Dermis blood vessel endothelial cell (primary cell): ENCODE results near the gene CCDC34. TPM values are rescaled to one million over a fixed set of nuclear protein-coding genes. Genes with fewer than 3 reads are reported as not detected.
A peak's percentile ranks its signal among the peaks of the same experiment; 100 is the strongest.

Experiments
- DNase-seq: peaks from one replicate; pipeline ENCODE4 v3.0.0; 2010
- total RNA-seq: library from RNA; depleted of rRNA; stranded (reverse); fragments of >200 nt; gene quantifications from 2 replicates; pipeline ENCODE4 v1.2.3, GENCODE V29; 2014

Gene CCDC34
- total RNA-seq, 1 donor from 2014 or later: 4.1 TPM

DNA sequence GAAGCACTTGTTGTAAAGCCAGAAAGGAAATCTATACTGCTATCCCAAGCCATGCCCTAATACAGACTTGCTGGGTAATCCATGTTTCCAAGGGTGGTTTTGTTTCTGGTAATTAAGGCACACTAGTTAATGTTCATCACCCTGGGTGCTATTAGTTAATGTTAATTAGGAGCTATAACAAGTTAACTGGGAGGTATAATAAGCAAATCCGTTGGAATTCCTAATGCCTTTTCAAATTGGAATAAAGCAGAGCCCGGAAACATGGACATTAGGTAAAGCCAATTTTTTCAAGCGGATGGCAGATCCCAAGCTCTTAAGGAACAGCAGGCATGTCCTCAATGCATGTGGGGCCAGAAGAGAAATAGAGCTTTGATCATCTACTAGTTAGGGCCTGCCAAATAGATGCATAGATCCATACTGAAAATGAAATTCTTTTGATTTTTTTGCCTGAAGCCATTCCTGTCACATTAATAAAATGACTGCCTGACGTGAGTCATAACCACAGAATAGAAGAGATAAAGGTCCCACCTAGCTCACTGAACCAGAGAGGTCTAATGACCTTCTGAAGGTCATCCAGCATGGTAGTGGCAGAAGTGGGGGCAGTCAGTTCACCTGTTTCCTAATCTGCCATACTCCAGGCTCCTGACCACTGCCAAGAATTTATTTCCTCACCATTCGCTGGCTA lies 28.5 kb upstream of the CCDC34 start:
- DNase-seq: no peak

DNA sequence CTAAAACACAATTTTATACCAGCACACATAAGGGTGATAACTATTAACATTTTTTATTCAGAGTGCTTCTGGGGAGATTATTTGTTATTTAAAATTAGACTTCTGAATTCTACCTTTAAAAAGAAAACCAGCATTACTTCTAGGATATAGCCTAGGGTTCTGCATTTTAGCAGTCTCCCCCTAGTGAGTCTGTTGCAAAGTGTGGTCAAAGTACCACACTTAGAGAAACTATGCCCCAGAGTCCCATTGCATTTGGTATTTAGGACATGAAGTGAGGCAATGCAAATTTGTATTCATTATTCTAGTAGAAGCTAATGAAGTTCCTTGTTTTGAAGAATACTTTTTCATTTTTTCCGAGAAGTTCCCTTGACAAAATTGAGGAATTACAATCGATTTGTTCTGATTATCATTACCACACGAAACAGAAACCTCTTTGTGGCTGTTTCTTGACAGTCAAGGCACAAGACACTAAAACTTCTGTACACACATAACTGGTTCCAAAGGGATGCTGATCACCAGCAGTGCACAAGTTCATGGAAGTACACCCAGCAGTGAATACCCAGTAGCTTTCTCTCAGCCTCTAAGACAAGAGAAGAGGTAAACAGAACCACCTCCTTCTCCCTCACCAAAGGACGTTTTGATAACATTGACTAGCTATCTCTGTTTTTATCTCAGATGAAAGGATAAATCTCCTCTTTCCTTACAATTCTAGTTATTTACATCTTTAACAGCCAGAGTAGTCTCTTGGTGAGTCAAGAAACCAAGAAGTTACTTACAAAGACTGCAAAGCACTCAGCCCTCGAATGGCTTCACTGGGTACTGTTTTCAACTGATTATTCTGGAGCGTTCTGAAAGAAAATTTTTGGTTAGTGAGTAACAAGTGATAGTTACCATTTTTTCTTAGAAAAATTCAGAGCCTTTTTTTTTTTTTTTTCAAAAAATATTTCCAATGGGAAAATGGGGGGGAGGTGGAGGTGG lies 27.6 kb upstream of the CCDC34 start:
- no peak for DNase-seq

GRCh38 chr11:27388869-27389268 lies 25.9 kb upstream of the CCDC34 start:
- DNase-seq: no peak

- DNase-seq: no peak
Observed at GRCh38 chr11:27388001-27388400, 25.0 kb upstream of the CCDC34 start.

DNA sequence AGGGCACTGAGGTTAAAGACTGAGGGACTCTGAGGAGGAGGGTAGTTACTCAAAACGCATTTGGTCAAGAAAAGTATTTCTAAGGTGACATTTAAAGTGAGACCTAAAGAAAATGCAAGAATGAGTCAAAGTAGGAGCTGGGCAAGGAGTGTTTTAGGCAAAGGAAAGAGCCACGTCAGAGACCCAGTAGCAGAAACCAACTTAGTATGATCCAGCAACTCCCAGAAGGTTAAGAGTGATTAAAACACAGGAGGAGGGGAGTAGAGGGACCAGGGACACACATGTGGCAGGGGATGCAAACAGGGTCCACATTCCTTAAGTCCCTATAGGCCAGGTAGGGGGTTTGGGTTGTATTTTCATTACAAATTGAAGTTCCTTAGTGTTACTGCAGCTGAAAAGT lies 24.3 kb upstream of the CCDC34 start:
- no peak for DNase-seq

DNA sequence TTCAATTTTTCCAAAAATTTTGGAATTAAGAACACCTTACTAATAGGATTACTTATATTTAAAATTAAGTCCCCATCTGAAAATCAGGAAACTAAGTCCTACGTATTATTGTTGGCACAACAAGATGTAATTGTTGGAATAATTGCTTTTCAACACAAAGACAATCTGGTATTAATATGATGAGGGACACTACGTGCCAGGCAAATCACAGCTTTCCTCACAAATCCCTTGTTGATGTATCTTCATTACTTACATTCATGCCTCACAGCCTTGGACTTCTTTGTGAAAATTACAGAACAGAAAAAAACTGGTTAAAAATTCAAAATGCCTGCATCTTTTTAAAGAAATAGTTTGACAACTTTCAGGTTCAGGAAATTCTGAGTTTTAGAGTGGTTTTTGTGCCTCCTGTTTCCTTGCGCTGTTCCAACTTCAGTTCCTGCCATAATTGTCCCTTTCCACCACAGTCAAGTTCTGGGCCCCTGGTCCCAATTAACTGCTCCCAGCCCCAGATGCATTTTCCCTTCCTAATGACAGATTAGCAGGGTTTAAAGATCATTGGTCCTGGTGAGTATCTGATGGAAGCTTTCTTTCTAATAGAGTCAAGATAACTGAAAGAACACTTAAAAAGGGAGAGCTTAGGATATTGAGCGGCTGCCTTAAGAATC lies 23.3 kb upstream of the CCDC34 start:
- DNase-seq: peak; percentile 43

DNA sequence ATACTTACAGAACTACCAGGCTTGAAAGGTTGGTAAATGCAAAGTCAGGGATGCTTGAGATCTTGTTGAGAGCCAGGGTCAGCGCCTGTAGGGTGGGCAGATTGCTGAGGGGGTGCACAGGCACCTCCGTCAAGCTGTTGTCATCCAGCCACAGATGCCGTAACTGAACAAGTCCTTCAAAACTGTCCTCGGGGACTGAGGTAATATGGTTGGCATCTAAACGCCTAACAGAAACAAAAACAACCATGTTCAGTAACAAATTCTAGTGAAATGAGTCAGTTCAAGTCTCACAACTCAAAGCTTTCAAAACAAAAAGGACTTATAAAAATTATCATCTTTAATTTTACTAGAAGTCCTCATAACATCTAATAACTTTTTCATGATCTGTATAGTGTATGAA lies 22.2 kb upstream of the CCDC34 start:
- DNase-seq: peak; percentile 79

DNA sequence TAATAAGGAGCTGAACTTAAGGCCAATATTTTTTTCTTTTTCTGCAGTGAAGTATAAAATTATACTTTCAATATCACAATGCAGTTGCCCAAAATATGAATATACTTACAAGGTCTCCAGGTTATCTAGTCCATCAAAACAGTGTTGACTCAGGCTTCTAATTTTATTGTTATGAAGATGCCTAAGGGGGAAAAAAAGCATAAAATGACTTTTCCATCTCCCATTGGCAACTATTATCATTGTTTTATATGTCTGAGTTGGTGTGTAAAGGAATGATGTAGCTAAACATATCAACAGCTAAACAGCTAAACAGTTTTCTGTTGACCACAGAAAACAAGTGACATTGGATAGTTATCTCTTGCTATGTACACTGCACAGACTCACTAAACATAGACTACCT lies 21.2 kb upstream of the CCDC34 start:
- no peak for DNase-seq

- peak; percentile 31 for DNase-seq
Observed at GRCh38 chr11:27383645-27384044, 20.6 kb upstream of the CCDC34 start.

DNA sequence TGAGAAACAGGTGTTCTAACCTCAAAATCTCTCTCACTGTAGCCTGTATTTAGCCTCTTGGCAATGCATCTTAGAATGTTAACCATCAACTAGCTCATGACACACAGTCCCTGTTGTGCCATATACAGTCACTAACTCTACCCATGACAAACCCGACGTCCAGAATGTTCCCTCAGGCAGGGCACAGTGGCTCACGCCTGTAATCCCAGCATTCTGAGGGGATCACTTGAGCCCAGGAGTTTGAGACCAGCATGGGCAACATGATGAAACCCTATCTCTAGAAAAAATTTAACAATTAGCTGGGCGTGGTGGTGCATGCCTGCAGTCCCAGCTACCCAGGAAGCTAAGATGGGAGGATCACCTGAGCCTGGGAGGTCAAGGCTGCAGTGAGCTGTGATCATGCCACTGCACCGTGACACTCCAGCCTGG lies 18.2 kb upstream of the CCDC34 start:
- DNase-seq: no peak

DNA sequence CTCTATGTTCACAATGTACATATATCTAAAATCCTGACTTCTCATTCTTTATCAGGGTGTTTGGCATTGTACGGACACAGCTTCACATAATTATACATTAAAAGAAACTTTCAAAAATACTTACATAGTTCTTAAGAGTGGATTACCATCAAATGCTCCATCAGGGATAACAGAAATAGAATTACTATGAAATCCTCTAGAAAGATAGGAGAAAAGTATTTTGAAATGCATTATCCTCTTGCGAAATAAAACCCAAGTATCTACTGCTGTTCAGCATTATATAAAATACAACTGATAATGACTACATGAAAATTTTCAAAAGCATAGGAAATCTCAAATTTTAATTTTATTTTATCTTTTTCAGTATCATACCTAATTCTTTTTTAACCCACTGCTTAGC lies 17.8 kb upstream of the CCDC34 start:
- no peak for DNase-seq

DNA sequence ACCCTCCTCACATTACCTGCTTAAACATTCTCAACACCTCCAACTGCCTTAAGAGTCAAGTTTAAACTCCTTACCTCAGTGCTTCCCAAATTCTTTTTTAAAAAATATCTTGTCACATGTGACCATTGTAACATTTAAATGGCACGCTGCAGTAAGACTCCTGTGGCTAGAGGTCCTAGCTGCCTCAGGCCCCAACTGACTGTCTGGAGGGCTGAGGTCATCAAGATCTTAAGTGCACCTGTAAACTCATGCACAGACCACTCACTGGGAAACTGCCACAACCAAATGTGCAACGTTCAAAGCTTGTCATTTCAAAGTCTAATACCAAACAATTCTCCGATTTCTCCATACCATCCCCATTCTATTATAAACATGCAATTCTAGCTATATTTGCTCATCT lies 16.4 kb upstream of the CCDC34 start:
- DNase-seq: no peak

DNA sequence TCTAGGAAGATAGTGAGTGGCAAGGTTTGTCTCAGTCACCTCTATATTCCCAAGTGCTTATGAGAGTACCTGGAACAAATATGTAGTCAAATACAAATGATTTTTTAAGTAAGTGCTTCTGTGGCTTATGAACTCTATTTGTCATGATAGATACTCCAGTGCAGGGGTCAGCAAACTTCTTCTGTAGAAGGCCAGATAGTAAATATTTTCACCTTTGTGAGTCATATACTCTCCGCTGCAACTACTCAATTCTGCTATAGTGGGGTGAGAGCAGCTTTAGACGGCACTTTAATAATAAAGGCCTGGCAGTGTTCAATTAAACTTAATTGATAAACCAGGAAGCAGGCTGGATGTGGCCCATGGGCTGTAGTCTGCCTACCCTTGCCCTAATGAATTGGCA lies 12.4 kb upstream of the CCDC34 start:
- no peak for DNase-seq

DNA sequence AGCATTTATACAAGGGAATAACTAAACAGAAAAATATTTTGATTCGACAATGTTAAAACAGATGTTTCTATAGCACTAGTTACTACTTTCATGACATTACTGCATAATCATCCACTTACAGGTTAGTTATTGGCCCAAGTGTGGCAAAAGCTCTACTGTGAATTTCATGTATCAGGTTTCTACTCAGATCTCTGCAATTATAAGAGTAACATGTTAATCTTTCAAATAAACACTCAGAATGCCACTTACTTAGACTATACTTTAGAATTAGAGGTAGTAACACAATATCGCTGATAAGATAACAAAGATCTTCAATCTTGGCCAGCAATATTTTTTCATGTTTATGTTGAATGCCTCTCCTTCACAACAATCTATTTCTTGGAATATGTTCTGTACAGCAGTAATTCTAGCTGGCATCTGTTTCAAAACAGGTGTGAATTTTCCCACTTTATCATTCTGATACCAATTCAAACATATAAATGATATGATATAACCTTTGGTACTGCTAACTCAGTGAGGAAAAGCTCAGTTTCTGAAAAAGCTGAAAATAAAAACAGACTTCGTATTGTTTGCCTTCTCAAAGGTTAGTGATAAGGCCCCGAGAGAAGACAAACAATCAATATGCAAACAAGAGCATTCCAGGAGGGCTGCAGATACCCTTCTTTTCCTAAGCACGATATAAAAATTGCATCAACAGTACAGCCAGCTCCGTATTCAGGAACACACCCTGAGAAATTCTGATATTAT lies 11.0 kb upstream of the CCDC34 start:
- DNase-seq: no peak

DNA sequence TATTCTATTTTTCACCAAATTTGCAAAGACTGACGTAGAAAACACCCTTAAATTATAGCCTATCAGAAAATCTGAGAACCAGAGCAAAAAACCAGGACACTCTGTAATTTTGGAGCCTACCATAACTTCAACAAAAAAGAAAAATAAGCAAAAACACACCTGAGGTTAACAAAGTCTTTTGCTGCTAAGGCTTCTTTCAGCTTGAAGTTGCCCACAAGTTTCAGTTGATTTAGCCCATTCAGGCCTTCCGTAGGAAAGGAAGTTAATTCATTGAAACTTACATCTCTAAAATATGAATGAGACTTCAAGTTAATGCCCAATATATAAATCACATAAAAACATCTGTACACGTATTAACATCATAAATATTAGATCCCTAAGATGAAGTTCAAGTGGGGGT lies 10.4 kb upstream of the CCDC34 start:
- no peak for DNase-seq

GRCh38 chr11:27372164-27372563 lies 9.1 kb upstream of the CCDC34 start:
- no peak for DNase-seq

GRCh38 chr11:27371489-27371888 lies 8.5 kb upstream of the CCDC34 start:
- DNase-seq: no peak

DNA sequence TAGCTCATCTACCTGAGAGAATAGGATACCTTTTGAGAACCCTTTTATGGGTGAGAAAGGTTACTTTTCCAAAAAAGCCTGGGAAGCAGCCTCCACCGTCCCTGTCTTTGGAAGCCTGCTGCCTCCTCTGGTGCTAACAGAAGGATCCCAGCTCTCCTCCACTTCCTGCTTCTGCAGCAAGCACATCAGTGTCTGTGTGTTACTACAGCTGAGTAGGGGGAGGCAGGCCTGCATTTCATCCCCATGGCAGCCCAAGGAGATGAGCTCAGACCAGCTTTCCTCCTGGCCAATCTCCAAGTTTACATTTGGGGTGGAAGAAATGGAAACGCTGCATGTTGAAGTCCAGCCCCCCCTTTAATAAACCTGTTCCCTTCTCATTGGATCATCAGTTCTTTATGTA lies 7.4 kb upstream of the CCDC34 start:
- DNase-seq: no peak

DNA sequence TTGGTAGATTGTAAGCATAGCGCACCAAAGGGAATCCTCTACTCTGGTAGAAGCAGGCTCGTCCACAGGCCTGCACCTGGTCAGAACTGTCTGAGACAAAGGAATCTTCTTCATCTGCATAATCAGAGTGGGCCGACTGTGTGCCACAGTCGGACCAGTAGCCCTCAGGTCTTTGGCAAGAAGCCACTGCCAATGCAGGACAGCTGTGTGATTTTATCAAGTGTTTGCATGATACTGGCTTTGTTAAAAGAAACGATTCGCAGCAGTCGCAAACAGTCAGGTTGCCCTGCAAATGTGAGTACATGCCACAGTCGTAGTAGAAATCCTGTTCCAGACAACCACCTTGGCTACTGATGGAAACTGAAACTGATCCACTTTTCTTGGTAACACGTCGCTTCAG lies 4.9 kb upstream of the CCDC34 start:
- DNase-seq: no peak

DNA sequence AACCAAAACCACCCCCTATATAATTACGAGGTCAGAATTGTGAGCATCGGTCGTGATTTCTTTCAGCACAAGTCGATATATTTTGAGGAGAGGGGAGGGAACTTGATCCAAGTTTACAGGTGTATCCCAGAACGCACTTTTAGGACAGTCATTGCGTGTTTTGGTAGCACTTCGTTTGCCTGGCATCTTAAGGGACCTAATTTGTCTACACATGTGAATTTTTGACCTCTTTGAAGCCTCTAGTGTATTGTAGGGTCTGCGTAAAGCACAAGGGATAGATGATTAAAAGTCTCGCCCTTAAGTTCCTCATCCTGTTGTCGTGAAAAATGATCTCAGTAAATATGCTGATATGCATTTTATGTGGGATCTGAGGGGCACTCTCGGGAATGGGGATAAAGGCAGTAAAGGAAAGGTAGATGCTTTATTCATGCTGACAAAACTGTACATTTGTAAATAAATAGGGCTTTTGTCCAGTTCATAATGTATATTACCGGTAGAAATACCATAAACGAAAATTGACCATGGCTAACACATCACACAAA lies 632 bp upstream of the CCDC34 start:
- DNase-seq: no peak

- no peak for DNase-seq
Observed at GRCh38 chr11:27361649-27362431, 1.2 kb downstream of the CCDC34 start.

DNA sequence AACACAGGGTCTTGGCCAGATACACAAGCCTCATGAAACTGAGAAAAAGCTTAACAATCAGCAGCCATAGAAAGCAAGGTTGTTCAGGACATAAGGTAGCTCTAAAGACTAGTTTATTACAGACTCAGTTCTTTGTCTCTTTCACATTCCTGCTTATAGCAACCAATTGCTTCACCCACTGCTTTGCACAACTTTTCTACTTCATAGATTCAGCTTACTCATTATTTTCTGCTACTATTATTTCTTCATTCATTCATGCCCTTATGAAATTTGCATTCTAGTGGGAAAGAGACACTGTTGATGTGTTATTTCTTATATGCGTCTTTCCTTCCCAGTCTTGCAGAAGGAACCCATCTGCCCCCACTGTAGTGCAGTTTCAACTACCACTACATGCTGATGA lies 4.7 kb downstream of the CCDC34 start:
- DNase-seq: no peak
